Psoas muscle (tissue), 8 donors: ENCODE results near the gene CEP43. TPM values are rescaled to one million over a fixed set of nuclear protein-coding genes. Genes with fewer than 3 reads are reported as not detected.

Source experiments
- ATAC-seq, 4 donors: fragments of 200-7000 bp; cut with Tn5 transposase; one replicate each; pipeline ENCODE4 v1.9.1; 2020; ENCODE audit warnings: moderate library complexity in 3 of 4, mild to moderate bottlenecking in 2 of 4
- DNase-seq, 2 donors: peaks; one replicate each; pipeline ENCODE4 v3.0.0-alpha.2; 2020
- H3K27ac ChIP-seq: fragments of 200-600 bp; one replicate; pipeline ENCODE4 v1.8.0; 2022
- H3K27me3 ChIP-seq, 3 donors: fragments of 200-600 bp in 1 of 3; one replicate each; pipeline versions ENCODE4 v1.6.1 to v1.8.0; 2013 to 2022; ENCODE audit warnings: low read length in 2 of 3, mild to moderate bottlenecking in 2 of 3, moderate library complexity in 1 of 3; ENCODE audit not compliant: insufficient read depth in 3 of 3
- H3K36me3 ChIP-seq, 2 donors: fragments of 200-600 bp in 1 of 2; one replicate each; pipeline versions ENCODE4 v1.6.1 to v1.8.0; 2013 to 2022; ENCODE audit warnings: low read depth in 1 of 2, mild to moderate bottlenecking in 1 of 2, moderate library complexity in 1 of 2; ENCODE audit not compliant: insufficient read depth in 1 of 2
- H3K4me1 ChIP-seq: fragments of 200-600 bp; one replicate; pipeline ENCODE4 v1.8.0; 2022
- H3K4me3 ChIP-seq: fragments of 200-600 bp; one replicate; pipeline ENCODE4 v1.8.0; 2022; ENCODE audit warnings: mild to moderate bottlenecking
- H3K9me3 ChIP-seq: fragments of 200-600 bp; one replicate; pipeline ENCODE4 v1.8.0; 2022
- WGBS, 3 donors: extraction: QIAGEN DNeasy Blood & Tissue Kit; methylation state at CpG; one replicate each; pipeline versions ENCODE4 v1.1.6 to v1.1.7; 2013; 5-methylcytosine and 5-hydroxymethylcytosine counted together
- intact Hi-C, 2 donors: fragments of 100-400 bp; cut with DNase I; formaldehyde crosslinking; loops; one replicate each; pipeline versions ENCODE4 v1.11.0 to v1.14.2; 2022
- polyA plus RNA-seq, 3 donors: library from polyadenylated mRNA; stranded (reverse); fragments of 200-250 nt; gene quantifications; one replicate each; pipeline ENCODE4 v1.2.3, GENCODE V29; 2013
- total RNA-seq, 4 donors: library from RNA; stranded (reverse); fragmentation: NEBNext Ultra II Directional in 2 of 4; extraction: Animal tissue kit (Norgen Biotek cat#: 25700) in 2 of 4; gene quantifications; one replicate each; pipeline versions ENCODE4 v1.2.1 to v1.2.4, GENCODE V29; 2021 to 2023
- TF ChIP-seq, protein P1 (sequence below): fragments of 200-600 bp; IDR thresholded peaks from one replicate; pipeline ENCODE4 v1.8.0; 2022; ENCODE audit warnings: antibody characterized with exemption
- donor health status: healthy with polysubstance abuse.
- donor health status: DM: no; HTN: no; CAD: no; lungs with moderate emphysema.
- donor health status: Bipolar disorder and iron deficiency.
- donor health status: healthy.
- donor health status: DM: yes; HTN: yes; CAD: no.
- donor health status: DM: no; HTN: no; CAD: no.
- donor health status: DM: no; HTN: no; CAD: no.
- donor health status: DM: yes; HTN: yes; CAD: no.

CEP43 gene
- total and polyA plus RNA-seq, 7 donors = 3.0 to 18.8 (median 7.3) TPM

DNA sequence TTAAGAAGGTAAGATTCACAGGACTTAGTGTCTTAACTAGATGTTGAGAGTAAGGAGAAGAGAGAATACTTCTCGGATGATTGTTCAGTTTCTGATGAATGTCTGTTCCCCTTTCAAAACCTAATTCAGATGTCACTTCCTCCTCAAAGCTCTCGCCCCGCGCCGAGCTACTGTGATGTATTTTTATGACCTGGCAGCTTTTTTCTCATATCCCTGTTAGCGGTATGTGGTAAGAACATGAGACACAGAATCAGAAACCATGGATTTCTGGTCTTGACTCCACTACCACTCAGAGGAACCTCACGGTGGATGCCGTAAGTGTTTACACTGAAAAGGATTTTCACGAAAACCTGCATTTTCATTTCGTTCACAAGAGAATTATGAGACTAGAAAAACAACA, 48.4 kb downstream of the CEP43 start:
- no peaks in the 10 kb centered on the region for H3K27me3 ChIP-seq

More for the DNA sequence above, 48.4 kb downstream of the CEP43 start:
- Histone ChIP-seq H3K4me3 (no peak overlapping the region), H3K36me3 (no peaks in the 10 kb centered on the region), H3K27ac (no peak overlapping the region), H3K4me1 (no peaks in the 10 kb centered on the region), H3K9me3 (no peaks in the 10 kb centered on the region)
- 86 to 88% (median 88%) methylated on average over 10 of the region's 10 CpGs for WGBS, 3 donors
- ATAC-seq (no peak), DNase-seq (peak in 1 of 2 donors; percentile 56)
- intact Hi-C loops = no loop called here
- TF ChIP-seq, protein P1, sequence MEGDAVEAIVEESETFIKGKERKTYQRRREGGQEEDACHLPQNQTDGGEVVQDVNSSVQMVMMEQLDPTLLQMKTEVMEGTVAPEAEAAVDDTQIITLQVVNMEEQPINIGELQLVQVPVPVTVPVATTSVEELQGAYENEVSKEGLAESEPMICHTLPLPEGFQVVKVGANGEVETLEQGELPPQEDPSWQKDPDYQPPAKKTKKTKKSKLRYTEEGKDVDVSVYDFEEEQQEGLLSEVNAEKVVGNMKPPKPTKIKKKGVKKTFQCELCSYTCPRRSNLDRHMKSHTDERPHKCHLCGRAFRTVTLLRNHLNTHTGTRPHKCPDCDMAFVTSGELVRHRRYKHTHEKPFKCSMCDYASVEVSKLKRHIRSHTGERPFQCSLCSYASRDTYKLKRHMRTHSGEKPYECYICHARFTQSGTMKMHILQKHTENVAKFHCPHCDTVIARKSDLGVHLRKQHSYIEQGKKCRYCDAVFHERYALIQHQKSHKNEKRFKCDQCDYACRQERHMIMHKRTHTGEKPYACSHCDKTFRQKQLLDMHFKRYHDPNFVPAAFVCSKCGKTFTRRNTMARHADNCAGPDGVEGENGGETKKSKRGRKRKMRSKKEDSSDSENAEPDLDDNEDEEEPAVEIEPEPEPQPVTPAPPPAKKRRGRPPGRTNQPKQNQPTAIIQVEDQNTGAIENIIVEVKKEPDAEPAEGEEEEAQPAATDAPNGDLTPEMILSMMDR = no peak

Other genes starting within 250 kb of the CEP43 start
- gene RNASET2, start 42.8 kb upstream of the CEP43 start, total RNA-seq = 10 to 100 TPM in 1 of 4 donors, 1 to 10 TPM in 3; 2.8 to 10.1 (median 6.5) TPM
- 1 to 10 TPM; 3.6 to 3.9 (median 3.7) TPM for gene RNASET2, start 42.8 kb upstream of the CEP43 start, polyA plus RNA-seq
- gene CCR6, start 123.7 kb downstream of the CEP43 start, total RNA-seq = not detected
- under 1 TPM in 2 of 3 donors, not detected in 1; 0.01 to 0.05 TPM for gene CCR6, start 123.7 kb downstream of the CEP43 start, polyA plus RNA-seq
- gene GPR31, start 158.6 kb downstream of the CEP43 start, total RNA-seq = not detected
- not detected for gene GPR31, start 158.6 kb downstream of the CEP43 start, polyA plus RNA-seq